ENCODE measurements around the gene POU2F3.

The POU2F3 gene

DNA sequence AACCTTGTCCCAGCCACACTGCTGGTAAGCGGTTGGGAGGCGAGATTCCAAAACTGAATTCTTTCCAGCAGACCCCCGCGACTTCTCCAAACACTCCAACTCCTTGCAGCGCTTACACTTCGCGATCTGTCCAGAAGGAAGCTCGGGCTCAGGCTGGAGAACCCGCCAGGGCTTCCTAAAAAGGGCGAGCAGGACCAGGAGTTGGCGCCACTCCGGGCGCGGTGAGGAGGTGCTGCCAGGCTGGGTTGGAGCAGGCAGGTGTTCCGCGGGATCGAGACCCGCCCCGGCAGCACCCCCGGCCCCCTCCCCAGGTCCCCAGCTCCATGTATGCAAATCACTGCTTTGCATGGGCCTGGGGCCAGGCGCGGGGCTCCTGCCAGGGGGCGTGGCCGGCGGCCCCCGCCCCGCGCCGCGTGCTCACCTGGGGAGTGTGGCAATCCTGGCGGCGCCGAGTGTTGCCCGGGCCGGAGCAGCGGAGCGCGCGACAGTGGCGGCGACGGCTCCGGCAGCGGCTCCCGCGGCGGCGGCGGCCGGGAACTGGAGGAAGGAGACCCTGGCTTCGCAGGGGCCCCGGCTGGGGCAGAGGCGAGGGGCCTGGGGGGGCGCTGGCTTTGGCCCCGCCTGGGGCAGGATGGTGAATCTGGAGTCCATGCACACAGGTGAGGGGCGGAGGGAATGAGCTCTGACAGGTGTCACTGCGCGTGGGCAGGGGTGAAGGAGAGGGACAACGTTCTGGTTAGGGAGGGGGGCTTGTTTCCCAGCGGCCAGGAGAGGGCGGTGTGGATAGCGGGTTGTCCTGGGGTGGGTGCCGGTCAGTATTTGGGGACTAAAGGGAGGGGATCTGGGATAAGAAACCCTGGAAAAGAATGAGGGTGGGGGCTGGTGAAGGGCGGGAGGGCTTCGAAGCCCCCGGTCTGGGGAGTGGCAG lies at the start of gene POU2F3:
POU2F3 (plus strand) TSS at position 428 of the 928 bp plus-strand sequence; CDS start at position 632, 204 bp downstream.
- no peak for DNase-seq

DNA sequence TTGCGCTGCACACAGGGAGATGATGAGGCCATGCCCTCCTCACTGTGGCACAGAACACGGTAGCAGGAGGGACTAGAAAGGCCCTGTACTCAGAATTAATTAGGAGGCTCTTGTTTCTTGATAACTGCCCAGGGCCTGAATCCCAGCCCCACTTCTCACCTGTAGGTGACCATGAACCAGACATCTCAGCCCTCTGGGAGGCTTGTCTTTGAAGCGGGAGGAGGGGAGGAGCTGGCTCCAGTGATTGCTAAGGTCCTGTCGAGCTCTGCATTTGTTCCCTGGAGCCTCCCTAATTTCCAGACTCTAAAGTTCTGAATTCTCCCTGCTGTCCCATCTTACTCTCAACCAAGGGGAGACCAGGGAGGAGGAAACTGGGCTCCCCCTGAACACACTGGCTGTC lies 48.9 kb upstream of the POU2F3 start:
- no peak for DNase-seq

DNA sequence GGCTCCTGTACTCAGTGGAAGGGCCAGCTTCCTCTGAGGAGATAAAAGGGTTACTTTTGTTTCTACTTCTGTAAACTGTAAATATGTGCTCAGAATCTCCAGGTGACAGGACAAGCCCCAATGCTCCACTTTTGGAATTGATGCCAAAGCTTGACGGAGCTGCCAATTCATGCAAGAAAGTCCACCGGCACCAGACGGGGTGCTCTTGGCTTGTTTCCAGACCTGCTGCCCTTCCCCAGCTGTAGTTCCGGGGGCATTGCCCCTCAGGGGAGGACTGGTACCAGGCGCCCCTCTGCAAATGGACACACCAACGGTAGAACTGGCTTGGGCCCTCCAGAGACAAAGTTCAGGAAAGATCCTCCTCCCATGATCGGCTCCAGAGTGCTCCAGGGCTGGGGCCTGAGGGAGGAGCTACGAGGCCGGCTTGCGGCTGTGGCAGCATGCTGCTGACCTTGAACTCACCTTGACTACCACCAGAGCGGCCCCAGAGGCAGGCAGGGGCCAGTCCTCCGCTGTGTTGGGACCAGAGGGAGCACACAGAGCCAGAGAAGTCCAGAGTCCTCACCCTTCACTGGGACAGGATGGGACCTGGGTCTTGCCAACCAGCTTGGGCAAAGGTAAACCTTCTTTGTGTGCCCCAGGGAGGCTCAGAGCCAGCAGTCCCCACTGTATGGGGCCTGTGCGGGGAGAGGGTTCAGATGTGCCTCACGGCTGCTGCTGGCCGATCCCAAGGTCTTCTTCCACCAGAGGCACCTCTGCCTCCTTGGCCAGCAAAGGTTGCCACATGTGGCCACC lies 46.9 kb upstream of the POU2F3 start:
- no peak for DNase-seq

DNA sequence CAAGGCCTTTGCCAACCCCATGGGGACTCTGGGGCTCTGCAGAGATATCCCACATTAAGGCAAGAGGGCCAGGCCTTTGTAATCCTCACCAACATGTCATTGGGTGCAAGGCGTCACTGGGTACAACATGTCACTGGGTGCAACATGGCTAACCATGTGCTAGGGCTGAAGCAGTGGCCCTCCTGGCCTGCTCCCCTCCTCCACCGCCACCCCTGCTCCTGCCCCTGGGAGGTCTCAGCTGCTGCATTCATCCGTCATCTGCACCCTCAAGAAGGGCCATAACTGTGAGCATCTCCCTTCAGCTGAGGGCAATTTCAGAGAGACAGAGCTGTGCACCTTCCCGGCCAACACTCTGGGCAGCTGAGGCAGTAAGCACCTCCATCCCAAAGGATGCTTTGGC lies 45.8 kb upstream of the POU2F3 start:
- DNase-seq = no peak

DNA sequence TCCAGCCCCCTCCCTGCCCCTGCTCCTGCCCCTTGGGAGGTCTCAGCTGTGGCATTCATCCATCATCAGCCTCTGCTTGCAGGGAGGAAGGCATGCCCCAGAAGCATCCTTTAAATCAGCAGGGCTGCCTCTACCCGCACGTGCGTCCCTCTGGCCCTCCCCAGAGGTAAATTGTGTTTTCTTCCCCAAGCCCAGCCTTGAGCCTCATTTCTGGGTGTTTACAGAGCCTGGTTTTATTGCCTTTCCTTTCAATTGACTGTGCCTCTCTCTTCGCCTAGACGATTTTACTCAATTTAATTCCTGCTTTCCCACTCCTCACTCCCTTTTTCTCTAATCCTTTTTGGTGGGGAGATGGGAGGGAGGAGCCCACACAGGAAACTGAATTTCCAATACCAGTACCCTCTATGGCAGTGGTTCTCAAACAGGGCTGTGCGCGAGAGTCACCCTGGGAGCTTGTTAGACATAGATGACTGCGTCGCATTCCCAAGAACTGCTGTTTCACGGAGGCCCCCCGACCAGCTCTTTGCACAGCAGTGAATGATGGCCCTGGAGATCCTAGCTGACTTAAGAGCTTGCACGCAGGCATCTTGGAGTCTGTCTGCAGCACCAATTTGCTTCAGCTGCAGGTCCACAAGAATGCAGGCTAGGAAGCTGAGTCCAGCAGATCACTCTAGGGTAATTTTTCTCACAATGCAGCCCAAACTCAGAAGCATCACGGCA lies 44.2 kb upstream of the POU2F3 start:
- DNase-seq = no peak

DNA sequence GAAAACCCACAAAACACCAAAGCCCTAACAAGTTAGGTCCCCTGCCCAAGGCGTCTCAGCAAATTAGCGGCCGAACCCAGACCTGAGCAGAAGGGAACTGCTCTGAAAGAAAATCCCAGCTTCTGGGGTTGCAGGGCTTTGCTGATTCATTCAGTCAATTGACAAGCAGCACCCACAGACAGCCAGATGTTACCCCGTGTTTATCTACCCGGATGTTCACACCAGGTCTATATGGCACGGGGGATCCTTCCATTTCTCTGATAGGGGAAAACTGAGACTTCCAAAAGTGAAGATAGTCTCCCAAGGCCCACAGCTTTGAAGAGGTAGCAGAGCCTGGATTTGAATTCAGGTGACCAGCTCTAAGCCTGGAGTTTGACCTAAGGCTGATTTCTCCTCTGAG lies 43.1 kb upstream of the POU2F3 start:
- DNase-seq = peak in 1 of 2 donors; percentile 35

DNA sequence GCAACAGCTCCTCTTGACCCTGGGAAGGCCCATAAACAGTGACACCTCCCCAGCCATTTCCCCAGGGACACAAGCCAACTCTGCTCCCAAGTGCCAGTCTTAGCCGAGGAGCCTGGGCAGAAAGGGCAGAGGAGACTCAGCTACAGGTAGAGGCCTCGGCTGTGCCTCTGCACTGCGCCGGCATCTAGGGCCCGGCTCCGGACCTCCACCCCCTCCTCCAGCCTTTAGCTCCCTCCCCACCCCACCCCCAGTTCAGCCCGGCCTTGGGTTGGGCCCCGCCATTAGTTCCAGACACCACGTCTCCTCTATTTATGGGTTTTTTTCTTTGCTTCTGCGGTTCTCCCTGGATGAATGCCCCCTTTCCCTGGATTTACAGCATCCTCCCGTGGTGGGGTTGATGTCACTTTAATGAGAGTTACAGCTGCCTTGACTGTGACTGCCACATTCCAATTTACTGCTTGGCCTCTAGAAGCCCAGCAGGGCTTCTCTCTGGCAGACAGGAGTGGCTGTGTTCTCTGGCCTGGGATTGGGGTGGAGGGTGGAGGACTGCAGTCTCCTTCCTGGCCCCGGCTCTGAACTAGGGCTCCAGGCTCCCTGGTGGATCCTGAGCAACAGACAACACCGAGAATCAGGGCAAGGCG lies 42.6 kb upstream of the POU2F3 start:
- no peak for DNase-seq

DNA sequence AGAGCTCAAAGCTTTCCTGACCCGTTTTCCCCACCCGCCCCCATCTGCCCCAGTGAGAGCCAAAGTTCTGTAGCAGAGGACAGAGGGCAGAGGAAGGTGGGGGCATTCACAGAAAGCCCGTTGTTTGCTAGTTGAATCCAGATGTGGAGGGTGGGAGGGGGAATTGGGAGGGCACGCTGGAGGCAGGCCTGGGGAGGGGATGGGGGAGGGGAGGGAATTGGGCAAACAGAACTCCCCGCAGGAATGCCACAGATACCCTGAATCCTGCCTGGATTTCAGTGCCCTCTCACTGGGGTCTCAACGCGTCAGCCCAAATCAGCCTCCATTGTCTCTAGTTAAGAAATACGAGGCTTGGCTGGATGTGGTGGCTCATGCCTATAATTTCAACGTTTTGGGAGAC lies 42.0 kb upstream of the POU2F3 start:
- no peak for DNase-seq

DNA sequence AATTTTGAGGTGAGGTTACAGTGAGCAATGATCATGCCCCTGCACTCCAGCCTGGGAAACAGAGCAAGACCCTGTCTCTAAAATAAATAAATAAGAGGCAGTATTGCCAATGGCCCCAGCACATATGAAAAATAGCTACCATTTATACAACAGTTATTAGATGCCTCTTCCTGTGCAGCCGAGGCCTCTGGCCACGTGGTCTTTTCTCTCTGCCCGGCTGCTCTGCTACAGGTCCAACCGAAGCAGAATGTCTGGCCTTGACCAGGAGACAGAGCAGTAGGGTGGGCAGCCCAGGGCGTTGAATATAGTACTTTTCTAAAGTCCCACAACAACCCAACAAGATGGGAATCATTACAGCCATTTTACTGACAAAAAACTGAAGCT lies 41.5 kb upstream of the POU2F3 start:
- DNase-seq = no peak

DNA sequence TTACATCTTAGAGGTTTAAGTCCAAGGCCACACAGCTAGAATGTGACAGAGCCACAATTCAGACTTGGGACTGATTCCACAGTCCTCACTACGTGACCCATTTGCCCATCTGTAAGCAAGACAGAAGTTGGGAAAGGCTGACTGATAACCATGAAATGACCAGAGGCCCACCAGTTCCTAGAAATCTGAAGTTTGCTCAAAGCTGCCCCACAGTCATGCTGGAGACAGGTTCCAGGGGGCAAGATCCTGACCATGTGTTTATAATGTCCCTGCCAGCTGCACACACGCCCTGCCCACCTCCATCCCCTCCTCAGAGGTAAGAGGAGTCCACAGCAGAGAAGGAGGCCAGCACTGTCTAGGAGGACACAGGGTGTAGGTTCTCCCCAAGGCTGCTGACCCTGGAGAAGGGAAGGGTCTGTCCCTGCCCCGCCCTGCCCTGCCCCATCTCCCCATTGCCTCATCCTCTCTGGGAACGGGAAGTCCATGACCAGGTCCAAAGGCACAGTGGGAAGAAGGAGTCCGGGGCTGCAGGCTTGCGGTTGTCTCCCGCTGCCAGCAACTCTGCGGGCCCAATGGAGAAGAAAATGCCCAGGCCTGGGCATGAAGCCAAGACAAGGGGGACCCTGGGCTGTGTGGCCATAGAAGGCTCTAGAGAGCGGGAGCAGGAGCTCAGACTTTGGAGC lies 41.0 kb upstream of the POU2F3 start:
- DNase-seq = no peak

DNA sequence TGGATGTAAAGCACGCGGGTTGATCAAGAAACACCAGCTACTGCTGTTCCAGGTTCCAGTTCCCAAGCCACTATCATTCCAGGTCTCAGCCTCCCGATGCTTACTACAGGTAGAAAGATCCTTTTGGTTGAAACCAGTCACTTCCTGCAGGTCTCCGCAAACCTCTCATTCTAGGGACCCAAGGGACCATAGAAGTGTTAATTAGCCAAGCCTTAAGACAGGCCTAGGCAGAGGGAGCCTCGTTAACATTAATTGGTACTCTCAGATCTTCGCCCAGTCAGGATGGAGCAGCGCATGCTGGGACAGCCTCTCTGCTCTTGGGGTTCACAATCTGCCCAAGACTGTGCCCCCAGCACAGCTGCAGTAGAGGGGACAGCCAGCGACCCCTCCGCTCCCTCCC lies 40.3 kb upstream of the POU2F3 start:
- no peak for DNase-seq

DNA sequence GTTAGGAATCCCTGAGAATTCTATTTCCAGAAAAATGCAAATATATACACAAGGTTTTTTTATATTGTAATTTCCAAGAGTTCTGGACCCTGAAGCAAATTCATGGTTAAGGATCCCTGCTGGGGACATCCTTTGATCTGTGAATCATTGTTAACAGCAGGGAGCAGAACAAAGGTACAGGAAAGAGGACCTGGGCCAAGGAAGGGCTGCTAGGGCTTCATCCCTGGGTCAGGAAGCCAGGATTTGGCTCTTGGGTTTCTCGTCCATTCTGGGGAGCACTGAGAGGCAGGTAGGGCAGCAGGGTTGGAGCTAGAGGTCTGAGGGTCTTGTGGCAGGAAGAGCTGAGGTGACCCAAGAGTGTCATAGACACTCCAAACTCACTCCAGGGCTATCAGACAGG lies 39.3 kb upstream of the POU2F3 start:
- DNase-seq = no peak

DNA sequence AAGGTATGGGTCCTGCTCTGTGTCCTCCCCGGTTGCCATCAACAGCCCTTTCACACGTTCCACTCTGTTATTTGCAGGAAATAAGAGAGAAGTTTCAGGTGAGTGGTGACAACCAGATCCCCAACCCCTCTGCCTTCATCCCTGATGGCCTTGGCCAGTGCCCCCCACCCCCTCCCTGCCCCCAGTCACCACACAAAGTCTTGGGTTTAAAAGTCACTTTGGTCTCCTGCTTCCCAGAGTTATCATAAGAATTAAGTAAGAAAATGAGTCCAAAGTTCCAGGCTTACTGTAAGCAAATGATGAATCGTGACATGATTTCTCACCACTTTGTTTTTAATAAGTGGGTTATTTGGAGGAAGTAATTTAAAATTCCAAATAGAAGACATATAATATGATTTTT lies 38.3 kb upstream of the POU2F3 start:
- DNase-seq = no peak

DNA sequence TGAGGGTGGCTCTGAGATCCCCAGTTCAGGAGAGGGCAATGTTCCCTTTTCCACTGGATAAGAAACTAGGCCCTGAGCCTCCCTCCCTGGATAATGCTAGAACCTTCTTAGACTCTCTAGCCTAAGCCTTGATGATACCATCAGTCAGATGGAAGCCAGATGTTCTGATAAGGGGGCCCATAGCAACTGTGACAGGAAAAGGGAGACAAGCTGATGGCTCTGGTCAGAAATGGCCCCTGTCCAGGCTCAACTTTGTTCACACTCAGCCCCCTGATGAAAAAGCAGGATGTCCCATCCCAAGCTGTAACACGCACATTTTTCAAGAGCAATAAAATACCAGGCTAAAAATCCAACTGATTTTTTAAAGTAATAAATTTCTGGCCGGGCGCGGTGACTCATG lies 36.3 kb upstream of the POU2F3 start:
- DNase-seq = no peak

DNA sequence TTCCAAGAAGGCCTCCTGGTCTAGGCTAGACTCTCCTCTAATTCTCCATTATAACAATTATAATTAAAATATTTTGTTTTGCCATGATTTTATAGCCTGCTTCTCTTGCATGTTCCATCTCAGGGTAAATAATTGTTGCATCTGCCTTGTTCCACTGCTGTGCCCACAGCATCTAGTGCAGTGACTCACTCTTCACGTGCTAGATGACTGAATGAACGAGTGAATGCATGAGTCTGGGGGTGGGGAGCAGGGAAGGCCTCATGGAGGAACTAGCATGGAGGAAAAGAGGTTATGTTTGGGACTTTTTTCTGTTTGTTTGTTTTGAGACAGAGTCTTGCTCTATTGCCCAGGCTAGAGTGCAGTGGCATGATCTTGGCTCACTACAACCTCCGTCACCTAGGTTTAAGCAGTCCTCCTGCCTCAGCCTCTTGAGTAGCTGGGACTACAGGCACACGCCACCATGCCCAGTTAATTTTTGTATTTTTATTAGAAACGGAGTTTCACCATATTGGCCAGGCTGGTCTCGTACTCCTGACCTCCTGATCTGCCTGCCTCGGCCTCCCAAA lies 34.3 kb upstream of the POU2F3 start:
- no peak for DNase-seq

DNA sequence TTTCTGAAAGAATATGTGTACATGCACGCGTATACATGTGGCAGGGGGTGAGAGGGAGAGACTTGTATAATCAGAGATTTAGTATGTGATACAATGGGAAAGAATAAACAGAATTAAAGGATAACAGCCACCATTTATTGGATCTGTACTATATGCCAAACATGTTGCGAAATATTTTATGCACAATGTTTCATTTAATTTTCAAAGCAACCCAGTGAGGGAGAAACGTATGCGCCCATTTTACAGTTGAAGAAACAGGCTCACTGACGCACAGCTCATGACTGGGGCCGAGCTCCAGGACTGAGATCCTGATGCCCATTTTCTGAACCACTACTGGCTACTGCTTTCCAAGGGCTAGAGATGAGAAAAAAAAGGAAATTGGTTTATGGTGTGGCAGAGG lies 32.4 kb upstream of the POU2F3 start:
- DNase-seq = no peak

DNA sequence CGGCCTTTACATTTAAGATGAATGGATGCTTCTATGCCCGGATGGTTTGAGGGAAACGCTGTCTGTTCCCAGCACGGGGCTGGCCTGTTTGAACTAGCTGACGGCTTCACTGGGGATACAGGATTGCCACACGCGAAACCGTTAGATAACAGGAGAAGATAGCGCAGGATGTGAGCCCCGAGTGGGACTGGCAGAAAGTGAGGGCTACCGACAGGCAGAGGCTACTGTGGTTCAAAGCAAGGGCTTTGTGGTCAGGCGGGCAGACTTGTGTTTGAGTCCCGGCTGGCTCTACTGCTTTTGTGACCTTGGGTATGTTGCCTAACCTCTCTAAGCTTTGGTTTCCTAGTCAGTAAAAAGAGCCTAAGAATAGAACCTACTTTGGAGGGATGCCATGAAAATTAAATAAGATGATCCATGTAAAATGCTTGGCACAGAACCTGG lies 31.9 kb upstream of the POU2F3 start:
- DNase-seq = peak in 1 of 2 donors; percentile 21

DNA sequence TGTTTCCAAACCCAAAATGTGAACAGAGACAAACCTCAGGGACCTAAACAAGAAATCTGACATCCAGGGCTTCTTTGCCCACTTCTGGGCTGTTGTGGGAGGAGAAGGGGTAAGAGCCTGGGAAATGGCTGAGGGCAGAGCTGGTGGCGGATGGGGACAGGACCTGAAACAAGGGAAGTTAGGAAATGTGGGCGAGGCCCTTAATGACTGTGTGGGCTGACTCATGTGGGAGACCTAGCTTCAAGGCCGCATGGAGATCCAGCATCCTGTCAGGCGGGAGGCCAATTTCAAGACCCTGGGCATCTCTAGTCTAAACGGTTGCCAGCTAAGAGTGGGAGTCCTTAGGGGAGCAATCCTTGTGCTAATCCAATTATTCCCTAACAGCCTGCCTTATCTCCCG lies 31.2 kb upstream of the POU2F3 start:
- peak in 1 of 2 donors; percentile 44 for DNase-seq

DNA sequence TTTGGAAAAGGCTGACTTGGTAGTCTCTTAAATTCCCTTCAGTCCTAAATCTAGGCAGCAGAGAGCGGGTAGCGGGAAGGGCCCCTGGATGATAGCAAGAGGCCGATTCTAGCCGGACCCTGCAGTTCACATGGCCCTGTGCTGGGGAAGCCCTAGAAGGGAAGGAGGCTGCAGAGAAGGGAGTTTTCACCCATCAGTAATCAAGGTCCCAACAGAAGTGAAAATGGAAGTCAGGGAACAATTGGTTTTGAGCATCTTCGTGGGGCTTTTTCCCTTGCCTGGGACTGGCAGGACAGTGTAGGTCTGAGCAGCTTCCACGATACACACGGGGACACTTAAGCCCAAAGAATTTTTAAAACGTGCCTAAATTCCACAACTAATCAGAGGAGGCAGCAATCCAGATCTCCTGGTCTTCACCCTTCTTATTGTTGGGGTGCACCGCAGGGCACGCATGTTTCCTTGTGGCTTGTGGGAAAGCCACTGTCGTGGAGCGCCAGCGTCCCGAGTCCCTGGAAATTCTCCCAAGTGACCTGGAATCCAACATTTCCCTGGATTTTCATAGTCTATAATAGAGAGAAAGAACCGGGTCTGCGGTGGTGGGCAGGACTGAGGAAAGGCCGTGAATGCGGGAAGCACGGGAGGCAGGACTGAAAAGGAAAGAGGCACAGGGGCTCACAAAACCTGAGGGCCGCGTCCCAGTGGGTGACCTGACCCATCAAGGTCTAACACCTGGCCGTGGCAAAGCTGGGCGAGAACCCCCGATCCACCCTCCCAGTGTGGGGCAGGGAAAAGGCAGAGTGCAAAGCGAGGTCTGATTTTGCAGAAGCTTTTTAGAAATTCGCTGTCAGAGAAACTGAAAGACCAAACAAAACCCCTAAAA lies 30.0 kb upstream of the POU2F3 start:
- DNase-seq = no peak

DNA sequence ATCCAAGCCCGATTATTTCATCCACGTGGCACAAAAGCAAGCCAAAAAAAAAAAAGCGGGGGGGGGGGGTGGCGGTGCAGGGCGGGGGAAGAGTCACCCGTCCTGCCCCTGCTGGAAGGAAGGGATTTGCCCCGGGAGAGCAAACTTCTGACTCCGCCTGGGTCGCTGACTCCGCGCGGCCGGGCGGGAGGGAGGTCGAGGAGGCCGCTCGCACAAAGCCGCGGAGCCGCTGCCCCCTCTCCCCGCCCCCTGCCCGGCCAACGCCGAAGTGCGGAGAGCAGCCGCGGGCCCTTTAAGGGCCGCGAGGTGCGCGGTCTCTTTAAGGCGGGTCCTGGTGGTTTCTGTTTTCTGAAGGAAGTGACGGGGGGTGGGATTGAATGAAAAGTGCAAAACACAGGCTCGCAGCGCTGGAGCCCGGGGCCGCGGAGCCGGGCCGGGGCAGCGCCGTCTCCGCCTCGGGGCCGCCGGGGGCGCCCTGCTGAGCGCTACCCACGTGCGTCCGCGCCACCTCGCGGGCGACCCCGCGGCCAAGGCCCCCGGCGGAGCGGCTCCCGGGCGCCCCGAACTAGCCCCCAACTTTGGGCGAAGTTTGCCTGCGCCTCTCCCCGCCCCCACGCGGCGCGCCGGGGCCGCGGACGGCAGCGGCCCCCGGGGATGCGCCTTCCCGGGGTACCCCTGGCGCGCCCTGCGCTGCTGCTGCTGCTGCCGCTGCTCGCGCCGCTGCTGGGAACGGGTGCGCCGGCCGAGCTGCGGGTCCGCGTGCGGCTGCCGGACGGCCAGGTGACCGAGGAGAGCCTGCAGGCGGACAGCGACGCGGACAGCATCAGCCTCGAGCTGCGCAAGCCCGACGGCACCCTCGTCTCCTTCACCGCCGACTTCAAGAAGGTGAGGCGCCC lies 29.1 kb upstream of the POU2F3 start, which contains the start of gene OAF:
OAF (plus strand) TSS at position 407 of the 896 bp plus-strand sequence; CDS start at position 655, 248 bp downstream.
- DNase-seq = peak; percentile 42 to 66

Data from bone marrow (tissue), 2 donors.